Measurements from ENCODE around the gene MIDN.

The MIDN gene

DNA sequence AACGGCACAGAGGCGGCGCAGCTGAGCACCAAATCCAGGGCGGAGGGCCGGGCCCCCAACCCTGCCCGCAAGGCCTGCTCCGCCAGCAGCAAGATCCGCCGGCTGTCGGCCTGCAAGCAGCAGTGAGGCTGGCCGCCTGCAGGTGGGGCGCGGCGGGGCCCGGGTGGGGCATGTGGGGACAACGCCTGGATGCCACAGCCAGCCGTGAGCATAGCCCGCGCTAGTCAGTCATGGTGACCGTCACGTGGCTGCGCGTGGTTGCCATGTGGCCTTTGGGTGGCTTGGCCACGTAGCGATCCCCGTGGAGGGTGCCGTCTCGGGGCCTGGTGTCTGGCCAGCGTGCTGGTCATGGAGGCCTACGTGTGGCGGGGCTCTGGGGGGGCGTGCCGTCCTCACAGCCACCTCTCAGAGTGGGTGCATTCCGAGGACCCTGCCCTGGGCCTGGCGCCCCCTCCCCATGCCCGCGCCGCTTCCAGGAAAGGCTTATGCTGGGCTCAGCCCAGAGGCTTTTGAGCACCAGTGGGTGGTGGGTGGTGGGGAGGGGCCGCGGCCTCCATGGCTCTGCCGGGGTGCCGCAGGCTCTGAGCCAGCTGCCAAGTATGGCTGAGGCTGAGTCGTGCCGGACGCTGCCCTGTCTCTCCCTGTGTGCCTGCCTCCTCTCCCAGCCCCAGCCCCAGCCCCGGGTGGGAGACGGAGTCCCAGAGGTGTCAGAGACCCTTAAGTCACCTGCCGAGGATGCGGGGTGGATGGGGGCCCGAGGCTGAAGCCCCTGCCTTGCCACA is 21.7 kb upstream of the MIDN start:
- Histone ChIP-seq H2AFZ (ENCODE audit: low read length) (no peak overlapping the region), H3K9ac (ENCODE audit: low read length) (no peak overlapping the region), H3K4me2 (ENCODE audit: low read length) (no peak overlapping the region), H3K9me2 (ENCODE audit: low read depth, low read length) (no peaks in the 10 kb centered on the region), H3K79me2 (ENCODE audit: insufficient read depth, low read length) (no peaks in the 10 kb centered on the region), H3K27me3 (ENCODE audit: insufficient read depth, low read length) (no peaks in the 10 kb centered on the region), H3K27ac (ENCODE audit: low read depth, low read length, poor library complexity, severe bottlenecking) (no peak overlapping the region), H3K36me3 (ENCODE audit: insufficient read depth, low read length) (peaks cover 42% of the 10 kb centered on the region), H3F3A (ENCODE audit: insufficient read depth, low read length) (no peaks in the 10 kb centered on the region), H3K9me3 (ENCODE audit: low read length) (no peaks in the 10 kb centered on the region), H4K20me1 (ENCODE audit: insufficient read depth, low read length) (no peaks in the 10 kb centered on the region), H3K4me1 (ENCODE audit: insufficient read depth, low read length, severe bottlenecking) (peaks cover 6% of the 10 kb centered on the region), H3K4me3 (ENCODE audit: low read depth, low read length, poor library complexity, severe bottlenecking) (no peak overlapping the region)
- TF ChIP-seq, protein P1, sequence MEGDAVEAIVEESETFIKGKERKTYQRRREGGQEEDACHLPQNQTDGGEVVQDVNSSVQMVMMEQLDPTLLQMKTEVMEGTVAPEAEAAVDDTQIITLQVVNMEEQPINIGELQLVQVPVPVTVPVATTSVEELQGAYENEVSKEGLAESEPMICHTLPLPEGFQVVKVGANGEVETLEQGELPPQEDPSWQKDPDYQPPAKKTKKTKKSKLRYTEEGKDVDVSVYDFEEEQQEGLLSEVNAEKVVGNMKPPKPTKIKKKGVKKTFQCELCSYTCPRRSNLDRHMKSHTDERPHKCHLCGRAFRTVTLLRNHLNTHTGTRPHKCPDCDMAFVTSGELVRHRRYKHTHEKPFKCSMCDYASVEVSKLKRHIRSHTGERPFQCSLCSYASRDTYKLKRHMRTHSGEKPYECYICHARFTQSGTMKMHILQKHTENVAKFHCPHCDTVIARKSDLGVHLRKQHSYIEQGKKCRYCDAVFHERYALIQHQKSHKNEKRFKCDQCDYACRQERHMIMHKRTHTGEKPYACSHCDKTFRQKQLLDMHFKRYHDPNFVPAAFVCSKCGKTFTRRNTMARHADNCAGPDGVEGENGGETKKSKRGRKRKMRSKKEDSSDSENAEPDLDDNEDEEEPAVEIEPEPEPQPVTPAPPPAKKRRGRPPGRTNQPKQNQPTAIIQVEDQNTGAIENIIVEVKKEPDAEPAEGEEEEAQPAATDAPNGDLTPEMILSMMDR (IDR thresholded peaks at IDR 0.05; ENCODE audit: low read length): no peak
- TF ChIP-seq EZH2 (IDR thresholded peaks at IDR 0.05; ENCODE audit: borderline replicate concordance, low read length): no peak

DNA sequence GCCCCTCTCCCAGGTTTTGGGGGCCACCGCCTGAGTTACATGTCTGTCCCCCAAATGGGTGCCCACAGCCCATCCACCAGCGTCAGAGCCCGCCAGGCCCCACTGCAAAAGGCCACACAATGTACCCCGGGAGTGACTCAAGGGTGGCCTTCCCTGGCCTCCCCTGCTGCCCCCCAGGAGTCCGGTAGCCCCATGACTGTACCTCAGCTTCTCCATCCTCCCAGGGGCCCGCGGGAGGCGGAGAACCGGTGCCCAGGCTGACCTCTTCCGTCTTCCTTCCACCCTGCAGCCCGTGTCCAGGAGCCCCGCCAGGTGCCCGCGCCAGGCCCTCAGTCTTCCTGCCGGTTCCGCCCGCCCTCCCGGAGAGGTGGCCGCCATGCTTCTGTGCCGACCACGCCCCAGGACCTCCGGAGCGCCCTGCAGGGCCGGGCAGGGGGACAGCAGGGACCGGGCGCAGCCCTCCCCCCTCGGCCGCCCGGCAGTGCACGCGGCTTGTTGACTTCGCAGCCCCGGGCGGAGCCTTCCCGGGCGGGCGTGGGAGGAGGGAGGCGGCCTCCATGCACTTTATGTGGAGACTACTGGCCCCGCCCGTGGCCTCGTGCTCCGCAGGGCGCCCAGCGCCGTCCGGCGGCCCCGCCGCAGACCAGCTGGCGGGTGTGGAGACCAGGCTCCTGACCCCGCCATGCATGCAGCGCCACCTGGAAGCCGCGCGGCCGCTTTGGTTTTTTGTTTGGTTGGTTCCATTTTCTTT is 20.9 kb upstream of the MIDN start:
- no peak overlapping the region for H3K4me2 ChIP-seq (ENCODE audit: low read length)
- no peak overlapping the region for H3K27ac ChIP-seq (ENCODE audit: low read depth, low read length, poor library complexity, severe bottlenecking)
- H3K36me3 ChIP-seq (ENCODE audit: insufficient read depth, low read length): peaks cover 41% of the 10 kb centered on the region
- no peaks in the 10 kb centered on the region for H3K9me2 ChIP-seq (ENCODE audit: low read depth, low read length)
- H3K4me1 ChIP-seq (ENCODE audit: insufficient read depth, low read length, severe bottlenecking): peaks cover 5% of the 10 kb centered on the region
- H3K4me3 ChIP-seq (ENCODE audit: low read depth, low read length, poor library complexity, severe bottlenecking): no peak overlapping the region
- no peaks in the 10 kb centered on the region for H3F3A ChIP-seq (ENCODE audit: insufficient read depth, low read length)
- H2AFZ ChIP-seq (ENCODE audit: low read length): no peak overlapping the region
- no peaks in the 10 kb centered on the region for H3K79me2 ChIP-seq (ENCODE audit: insufficient read depth, low read length)
- TF ChIP-seq, protein P1 (IDR thresholded peaks at IDR 0.05; ENCODE audit: low read length): no peak
- no peak for TF ChIP-seq EZH2 (IDR thresholded peaks at IDR 0.05; ENCODE audit: borderline replicate concordance, low read length)
- H3K9me3 ChIP-seq (ENCODE audit: low read length): no peaks in the 10 kb centered on the region
- H3K27me3 ChIP-seq (ENCODE audit: insufficient read depth, low read length): no peaks in the 10 kb centered on the region
- no peak overlapping the region for H3K9ac ChIP-seq (ENCODE audit: low read length)
- H4K20me1 ChIP-seq (ENCODE audit: insufficient read depth, low read length): no peaks in the 10 kb centered on the region

DNA sequence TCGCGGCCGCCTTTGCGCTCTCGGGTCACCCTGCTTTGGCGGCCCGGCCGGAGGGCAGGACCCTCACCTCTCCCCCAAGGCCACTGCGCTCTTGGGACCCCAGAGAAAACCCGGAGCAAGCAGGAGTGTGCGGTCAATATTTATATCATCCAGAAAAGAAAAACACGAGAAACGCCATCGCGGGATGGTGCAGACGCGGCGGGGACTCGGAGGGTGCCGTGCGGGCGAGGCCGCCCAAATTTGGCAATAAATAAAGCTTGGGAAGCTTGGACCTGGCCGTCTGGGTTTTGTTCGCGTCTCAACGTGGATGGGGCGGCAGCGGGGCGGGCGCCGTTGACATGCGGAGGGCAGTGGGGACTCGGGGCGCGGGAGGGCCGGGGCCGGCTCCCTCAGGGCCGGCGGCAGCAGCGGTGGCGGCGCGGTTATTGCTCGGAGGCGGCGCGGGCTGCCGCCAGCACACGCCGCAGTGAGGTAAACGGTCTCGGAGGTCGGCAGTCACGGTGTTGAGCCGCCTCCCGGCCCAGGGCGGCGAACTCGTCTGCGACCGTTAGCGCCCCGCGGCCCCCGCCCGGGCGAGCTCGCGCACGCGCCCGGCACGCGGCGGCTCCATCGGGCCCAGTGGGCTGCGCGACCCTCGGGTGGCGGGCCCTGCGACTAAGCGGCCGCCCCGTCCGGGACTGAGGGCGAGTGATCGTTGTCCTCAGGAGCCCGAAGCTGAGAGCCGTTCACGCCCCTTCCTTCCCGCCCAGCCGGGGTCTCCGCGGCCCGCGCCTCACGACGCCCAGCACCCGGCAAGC is 20.0 kb upstream of the MIDN start:
- Histone ChIP-seq H3K27ac (ENCODE audit: low read depth, low read length, poor library complexity, severe bottlenecking) (no peak overlapping the region), H3K27me3 (ENCODE audit: insufficient read depth, low read length) (no peaks in the 10 kb centered on the region; the same call in 1 of the 2 replicates), H3K4me3 (ENCODE audit: low read depth, low read length, poor library complexity, severe bottlenecking) (no peak overlapping the region), H3K9me3 (ENCODE audit: low read length) (no peaks in the 10 kb centered on the region), H3F3A (ENCODE audit: insufficient read depth, low read length) (no peaks in the 10 kb centered on the region), H3K4me2 (ENCODE audit: low read length) (no peak overlapping the region), H3K9ac (ENCODE audit: low read length) (no peak overlapping the region), H3K36me3 (ENCODE audit: insufficient read depth, low read length) (peaks cover 33% of the 10 kb centered on the region), H3K9me2 (ENCODE audit: low read depth, low read length) (no peaks in the 10 kb centered on the region), H2AFZ (ENCODE audit: low read length) (no peak overlapping the region), H4K20me1 (ENCODE audit: insufficient read depth, low read length) (no peaks in the 10 kb centered on the region), H3K4me1 (ENCODE audit: insufficient read depth, low read length, severe bottlenecking) (no peaks in the 10 kb centered on the region), H3K79me2 (ENCODE audit: insufficient read depth, low read length) (no peaks in the 10 kb centered on the region)
- TF ChIP-seq EZH2 (IDR thresholded peaks at IDR 0.05; ENCODE audit: borderline replicate concordance, low read length): no peak
- TF ChIP-seq, protein P1 (IDR thresholded peaks at IDR 0.05; ENCODE audit: low read length): no peak
